Inflammatory macrophage (primary cell): ENCODE results near the gene B3GNT5.

ENCODE experiments used
- DNase-seq, 2 donors: peaks; one replicate each; pipeline ENCODE4 v3.0.0-alpha.2; 2020 to 2022

Gene B3GNT5

DNA sequence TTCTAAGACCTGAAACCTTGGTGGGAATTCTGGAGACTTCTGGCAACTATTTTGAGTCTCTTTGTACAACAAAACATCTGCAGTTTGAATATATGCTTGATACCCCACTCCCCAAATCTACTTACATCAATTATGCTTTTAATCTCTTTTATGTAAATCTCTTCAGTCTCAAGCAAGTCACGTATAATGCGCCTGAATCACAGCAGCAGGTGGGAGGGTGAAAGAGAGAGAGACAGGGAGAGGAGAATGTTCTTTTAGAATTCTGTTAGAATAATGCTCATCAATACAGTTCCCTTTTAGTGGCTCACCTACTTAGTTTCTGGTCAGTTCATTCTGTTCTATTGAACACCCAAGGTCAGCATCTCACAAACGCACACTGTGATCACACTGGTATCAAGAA lies 22.2 kb upstream of the B3GNT5 start:
- no peak for DNase-seq

- peak in 1 of 2 donors; percentile 48 for DNase-seq
Observed at GRCh38 chr3:183233966-183234365, 19.1 kb upstream of the B3GNT5 start.

- no peak for DNase-seq
Observed at GRCh38 chr3:183239046-183239445, 14.0 kb upstream of the B3GNT5 start.

DNA sequence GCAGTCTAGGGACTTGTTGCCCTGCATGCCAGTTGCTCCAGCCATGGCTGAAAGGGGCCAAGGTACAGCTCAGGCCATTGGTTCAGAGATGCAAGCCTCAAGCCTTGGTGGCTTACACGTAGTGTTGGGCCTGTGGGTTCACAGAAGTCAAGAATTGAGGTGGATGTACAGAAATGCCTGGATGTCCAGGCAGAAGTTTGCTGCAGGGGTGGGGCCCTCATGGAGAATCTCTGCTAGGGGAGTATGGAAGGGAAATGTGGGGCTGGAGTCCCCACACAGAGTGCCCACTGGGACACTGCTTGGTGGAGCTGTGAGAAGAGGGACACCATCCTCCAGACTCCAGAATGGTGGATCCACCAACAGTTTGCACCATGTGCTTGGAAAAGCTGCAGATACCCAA lies 10.6 kb upstream of the B3GNT5 start:
- no peak for DNase-seq

DNA sequence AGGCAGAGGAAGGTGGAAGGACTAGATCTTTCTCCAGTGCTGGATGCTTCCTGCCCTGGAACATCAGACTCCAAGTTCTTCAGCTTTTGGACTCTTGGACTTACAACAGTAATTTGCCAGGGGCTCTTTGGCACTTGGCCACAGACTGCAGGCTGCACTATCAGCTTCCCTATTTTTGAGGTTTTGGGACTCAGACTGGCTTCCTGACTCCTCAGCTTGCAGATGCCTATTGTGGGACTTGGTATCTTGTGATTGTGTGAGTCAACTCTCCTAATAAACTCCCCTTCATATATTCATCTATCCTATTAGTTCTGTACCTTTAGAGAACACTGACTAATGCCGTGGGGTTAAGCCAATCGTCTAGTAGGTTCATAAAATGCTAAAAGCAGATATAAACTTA lies 8.8 kb upstream of the B3GNT5 start:
- DNase-seq = peak; percentile 96

DNA sequence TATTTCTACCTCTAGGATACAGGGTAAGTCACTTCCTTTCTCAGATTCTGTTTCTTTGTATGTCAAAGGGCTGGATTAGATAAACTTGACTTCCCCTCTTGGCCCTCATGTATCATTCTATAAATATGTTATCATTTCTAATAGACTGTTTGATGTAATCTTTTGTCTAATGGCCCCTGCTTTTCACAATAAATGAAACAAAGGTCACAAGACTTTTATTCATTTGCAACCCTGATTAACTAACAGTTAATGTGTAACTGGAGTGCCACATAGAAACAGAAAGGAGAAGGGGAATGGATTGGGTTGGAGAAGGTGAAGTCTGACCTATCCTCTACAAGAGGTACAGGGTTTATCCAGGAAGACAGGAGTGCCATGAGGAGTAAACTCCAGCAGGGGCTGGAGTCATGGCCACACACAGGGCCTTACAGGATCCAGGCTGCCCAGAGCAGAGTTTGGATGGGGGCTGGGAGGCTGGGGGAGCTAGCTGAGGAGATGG lies 8.0 kb upstream of the B3GNT5 start:
- peak; percentile 52 to 82 for DNase-seq

DNA sequence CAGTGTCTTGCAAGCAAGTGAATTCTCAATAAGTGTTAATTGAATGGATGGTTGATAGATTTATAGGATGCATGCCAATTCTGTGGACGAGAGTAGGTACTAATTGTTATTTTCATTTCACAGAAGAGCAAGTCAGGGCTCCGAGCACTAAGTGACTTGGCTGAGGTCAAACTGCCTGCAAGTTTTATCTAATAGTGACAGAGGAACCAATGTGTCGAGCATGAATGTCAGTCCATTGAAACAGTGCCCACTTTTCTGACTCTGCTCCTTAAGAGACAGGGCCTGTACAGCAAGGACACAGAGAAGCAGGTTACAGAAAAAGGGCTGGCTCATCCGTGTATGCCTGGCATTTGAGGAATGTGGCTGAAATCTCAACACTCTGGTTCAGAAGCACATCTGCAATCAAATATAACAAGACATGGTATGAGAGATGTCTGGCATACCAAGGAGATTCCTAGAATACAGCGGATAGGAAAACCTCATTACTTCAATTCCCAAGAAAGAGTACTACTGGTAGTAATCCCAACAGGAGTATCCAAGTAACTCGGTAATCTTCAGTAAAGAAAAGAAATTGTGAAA lies 6.0 kb upstream of the B3GNT5 start:
- DNase-seq = no peak

- no peak for DNase-seq
Observed at GRCh38 chr3:183249006-183249718, 3.9 kb upstream of the B3GNT5 start.

DNA sequence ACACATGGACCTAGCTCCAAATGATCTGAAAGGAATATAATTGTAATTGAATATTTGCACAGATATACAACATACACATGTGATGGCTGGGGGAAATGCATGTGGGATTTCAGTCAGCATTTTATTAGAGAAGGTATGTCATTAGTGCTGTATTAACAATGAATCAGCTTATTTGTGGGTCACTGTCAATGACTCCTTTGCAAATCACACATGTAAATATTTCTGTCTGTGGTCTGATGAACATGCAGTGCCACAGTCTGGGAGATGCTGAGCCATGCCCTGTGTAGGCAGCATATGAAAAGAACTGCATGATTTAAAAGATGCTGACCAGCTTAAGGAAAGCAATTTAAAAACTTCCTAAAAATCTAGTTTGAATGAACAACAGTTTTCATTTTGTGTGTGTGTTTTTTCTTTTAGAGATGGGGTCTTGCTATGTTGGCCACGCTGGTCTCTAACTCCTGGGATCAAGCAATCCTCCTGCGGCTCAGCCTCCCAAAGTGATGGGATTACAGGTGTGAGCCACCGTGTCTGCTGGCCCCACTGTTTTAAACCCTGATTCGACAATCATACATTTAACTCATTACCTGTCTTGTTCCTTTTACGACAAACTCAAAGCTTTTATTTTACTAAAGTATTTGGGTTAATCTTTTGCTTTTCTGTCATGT lies 803 bp upstream of the B3GNT5 start:
- DNase-seq = peak in 1 of 2 donors; percentile 34

DNA sequence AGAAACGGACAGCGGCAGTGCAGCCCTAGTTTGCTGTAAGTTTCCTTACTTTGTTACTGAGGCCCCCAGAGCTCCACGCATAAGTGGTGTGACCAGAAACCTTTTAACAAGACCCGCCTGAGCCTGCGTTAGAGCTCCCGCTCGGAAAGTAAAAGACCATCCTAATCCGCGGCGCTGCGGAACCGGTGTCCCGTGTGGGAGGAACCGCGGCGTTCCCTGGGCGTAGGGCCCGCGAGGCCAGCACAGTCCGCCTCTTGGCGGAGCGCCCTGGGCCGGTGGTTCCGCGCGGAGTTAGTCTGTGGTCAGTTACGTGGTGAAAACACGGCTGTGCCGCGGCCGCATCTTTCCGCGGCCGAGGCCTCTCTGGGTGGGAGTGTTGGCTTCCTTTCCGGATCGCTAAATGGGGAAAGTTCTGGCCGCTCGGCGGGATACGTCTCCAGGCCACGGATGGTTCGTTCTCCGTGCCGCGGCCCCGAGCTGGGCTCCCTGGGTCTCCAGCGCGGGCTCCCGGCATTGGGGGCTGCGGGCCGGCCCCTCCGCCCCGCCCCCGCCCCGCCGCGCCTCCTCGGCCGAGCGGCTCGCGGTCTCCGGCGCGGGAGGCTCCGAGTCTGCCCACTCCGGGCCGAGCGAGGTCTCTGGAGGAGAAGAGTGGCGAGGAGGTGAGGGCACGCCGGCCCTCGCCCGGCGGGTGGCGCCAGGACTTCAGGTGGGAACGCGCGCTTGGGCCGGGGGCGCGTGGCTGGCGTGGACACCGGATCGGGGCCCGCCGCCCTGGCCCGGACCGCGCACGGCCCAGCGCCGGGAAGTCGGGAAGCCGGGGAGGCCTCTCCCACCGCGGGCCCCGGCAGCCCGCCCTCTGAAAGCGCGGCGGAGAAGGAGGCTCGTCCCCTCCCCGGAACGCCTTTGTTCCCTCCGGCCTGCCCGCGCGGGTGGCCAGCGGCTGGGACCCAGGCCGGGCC lies 754 bp downstream of the B3GNT5 start:
- DNase-seq = peak; percentile 58 to 72

DNA sequence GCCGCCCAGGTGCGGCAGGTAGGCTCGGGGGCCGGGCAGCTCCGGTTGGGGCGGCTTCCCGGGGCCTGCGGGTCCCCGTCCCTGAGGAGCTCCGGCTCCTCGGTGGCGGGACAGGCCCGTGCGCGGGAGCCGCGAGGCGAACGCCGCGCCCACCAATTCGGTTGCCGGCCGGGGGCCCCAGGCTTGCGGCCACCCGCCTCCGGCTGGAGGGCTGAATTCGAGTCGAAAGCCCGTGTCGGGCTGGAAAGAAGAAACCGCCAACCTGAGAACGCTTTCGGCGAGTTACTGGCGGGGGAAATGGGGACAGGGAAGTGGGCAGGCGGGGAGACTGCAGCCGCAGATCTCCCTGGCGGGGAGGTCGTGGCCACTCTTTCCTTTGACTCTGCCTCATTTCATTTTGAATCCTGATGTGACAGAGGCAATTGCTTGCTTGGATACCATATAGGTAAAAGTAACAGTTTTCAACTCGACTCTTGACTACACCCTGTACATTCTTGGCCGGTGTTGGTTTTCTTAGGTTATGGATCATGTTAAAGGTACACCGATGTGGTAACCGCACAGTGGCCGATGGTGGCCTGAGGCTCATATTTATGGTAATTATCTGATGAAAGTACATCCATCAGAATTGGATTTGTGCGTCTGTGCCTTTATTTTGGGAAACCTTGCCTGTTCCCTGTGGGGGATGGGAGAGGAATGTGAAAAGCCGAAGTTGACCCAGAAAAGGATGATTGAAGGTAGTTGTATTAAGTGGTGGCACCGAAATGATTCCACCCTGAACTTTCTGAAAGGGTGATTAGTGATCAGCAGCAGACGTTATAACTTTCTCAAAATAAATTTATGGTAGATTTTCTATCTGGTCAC lies 1.7 kb downstream of the B3GNT5 start:
- DNase-seq = peak; percentile 34 to 37

GRCh38 chr3:183255348-183255730 lies 2.3 kb downstream of the B3GNT5 start:
- peak in 1 of 2 donors; percentile 25 for DNase-seq

GRCh38 chr3:183259087-183259486 lies 6.0 kb downstream of the B3GNT5 start:
- no peak for DNase-seq

DNA sequence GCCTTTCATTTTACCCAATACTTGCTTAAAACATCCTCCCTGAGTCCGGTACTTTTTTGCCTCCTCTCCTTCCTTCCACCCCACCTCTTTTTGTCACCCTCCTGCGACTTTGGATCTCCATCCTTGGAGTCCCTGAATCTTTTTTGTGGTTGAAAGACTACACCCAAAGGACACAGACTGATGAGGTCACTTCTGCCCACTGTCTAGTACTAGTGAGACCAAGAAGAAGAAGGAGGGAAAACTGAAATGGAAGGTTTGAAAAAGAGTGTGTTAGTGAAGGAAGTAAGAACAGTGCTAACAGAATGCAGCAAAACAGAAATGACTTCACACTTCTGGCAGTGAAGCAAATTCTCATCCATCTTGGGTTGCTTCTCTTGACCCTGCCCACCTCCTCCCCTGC lies 6.6 kb downstream of the B3GNT5 start:
- DNase-seq = peak in 1 of 2 donors; percentile 45

DNA sequence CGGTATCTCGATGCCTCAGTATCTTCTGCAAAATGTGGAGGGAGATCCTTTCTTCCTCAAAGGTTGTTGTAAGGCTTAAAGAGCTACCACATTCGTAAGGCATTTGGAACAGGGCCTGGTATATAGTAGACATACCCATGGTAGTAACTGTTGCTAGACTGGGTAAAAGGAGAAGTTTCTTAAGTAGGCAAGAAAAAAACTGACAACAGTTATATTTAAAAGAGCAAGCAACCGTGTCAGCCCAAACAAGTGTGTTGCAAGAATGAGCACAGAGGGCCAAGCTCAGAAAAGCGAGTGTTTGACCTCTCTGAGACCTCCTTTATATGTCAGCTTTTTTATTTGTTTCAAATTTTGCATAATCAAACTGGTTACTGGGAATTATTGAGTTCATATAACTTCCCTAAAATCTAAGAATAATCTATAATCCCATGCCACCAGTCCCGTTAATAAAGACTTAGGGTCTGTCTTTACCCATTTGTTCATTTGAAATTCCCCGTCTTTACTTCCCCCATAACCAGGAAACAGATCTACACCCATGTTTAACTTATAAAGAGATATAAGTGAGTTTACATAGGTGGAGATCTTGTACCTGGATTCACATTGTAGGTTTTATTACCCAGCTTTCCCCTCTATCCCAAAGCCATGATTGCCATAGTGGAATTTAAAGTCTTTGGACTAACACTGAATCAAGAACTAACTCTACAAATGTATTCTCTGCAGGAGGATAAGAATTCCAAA lies 7.3 kb downstream of the B3GNT5 start:
- peak; percentile 77 to 94 for DNase-seq

DNA sequence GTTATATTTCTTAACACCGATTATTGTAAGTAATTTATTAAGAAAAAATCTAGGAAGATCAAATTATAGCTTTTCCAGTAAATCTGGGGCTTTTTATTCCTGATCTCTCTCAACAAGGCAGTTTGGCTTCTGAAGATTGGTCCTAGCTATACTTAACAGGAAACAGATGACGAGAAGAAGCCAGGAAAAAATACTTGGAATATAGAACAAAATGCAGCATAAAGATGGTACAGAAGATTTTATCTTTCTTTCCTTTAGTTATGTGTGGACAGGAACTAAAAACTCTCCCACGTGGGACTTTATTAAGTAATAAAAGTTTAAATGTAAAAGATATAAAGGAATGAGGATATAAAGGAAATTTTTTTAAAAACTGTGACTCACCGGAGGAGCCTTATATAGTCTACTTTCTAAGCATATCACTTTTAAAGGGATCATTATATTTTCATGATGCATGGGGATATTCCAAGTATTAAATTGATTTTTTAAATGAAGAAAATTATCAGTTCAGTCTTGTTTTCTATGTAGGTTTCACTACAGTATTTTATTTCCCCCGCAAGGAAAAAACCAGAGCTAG lies 8.2 kb downstream of the B3GNT5 start:
- DNase-seq = no peak

- no peak for DNase-seq
Observed at GRCh38 chr3:183262875-183263378, 9.9 kb downstream of the B3GNT5 start.

GRCh38 chr3:183264268-183264667 lies 11.2 kb downstream of the B3GNT5 start:
- DNase-seq = peak in 1 of 2 donors; percentile 40

- peak in 1 of 2 donors; percentile 39 for DNase-seq
Observed at GRCh38 chr3:183265157-183265642, 12.1 kb downstream of the B3GNT5 start.

- DNase-seq = no peak
Observed at GRCh38 chr3:183265834-183266417, 12.9 kb downstream of the B3GNT5 start.
